Activated CD4-positive, alpha-beta T cell treated with anti-CD3 and anti-CD28 coated beads for 48 hours (primary cell): ENCODE data around the gene TRIM44.
"Not testable (repeated sequence)": the region's sequence is repeated elsewhere in the genome, so short reads cannot be mapped to it uniquely, and the experiment has no call there.

Experiments
- DNase-seq: peaks from one replicate; pipeline ENCODE4 v3.0.0-alpha.2; 2020

The TRIM44 gene

DNA sequence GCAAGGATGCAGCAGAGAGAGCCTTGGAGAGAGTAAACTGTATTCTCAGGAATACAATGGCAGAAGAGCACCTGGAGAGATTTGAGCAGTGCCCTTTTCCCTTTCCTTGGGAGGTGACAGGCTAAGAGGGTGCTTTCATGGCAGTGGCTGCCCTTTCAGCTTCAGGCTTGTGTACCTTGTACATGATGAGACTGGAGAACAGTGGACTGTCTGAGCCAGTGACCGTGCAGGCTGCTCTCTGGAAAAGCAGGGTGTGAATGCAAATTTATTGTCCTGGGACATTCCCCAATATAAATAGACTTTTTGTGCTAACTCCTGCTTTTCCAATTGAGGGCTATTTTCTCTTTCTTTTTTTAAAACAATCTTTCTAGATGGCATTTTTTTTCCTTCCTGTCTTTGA is 99.3 kb downstream of the TRIM44 start:
- DNase-seq, result no peak

DNA sequence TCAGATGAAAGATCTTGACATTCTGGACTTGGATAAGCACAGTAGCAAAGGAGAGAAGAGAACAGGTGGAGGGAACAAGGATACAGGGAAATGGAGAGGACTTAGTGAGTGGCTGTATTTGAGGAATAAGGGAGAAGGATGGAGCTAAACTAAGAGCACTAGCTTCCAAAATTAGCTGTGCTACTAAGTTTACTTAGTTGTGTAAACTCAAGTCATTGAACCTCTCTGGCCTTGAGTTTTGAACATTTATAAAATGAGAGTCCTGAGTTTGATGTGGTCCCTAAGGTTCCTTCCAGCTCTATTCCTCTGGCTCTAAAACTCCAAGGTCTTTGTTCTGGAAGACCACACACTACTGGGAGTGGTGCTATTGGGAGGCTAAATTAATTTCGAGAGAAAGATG is 100.7 kb downstream of the TRIM44 start:
- DNase-seq, result no peak

DNA sequence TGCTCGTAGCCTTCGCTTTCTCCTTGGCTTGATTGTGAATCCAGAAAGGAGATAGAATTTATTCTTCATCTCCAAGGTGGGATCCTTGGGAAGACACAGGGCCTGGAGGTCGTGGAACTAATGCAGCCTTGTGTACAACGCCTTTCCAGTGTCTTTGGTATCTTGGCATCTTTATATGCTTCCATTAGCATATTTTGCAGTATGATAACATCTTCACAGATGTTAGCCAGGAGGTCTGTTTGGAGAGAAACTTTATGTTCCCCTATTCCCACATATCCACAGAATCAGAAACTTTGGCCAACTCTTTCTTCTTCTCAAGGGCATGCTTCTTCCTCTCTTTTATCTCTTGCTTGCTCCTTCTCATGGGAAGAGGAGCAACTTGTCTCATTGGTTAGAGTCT is 101.2 kb downstream of the TRIM44 start:
- no peak for DNase-seq

DNA sequence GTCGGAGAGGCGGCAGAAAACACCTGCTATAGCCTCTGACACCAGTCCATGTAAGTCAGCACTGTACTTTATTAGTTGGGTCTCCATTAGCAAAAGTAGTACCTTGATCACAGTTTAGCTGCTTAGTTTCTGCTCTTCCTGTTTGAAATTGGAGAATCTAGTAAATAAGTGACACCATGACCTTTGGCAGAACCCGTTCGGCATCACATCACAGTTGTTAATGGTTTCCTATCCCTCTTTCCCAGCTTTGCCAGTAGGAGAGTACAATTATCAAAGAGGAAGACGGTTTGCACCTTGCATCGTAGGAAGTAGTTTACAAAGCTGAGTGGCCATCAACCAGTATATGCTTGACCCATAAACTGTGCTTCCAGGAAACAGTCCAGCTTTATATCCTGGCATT is 101.8 kb downstream of the TRIM44 start:
- DNase-seq, result no peak

DNA sequence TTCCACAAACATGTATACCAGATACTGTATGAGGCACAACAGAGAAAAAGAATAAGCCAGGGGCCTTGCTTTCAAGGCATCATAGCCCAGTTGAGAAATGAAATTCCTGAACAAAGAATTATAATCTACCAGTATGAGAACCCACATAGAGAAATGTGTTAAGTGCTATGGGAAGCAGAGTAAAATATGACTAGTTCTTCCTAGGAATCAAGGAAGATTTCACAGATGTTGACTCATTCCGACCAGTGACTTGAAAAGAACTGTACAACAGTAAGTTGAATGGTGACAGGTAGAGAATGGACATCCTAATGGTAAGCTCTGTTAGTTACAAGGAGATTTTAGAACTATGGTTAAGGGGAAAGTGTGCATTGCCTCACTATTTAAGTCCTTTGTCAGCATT is 102.6 kb downstream of the TRIM44 start:
- DNase-seq, result no peak

DNA sequence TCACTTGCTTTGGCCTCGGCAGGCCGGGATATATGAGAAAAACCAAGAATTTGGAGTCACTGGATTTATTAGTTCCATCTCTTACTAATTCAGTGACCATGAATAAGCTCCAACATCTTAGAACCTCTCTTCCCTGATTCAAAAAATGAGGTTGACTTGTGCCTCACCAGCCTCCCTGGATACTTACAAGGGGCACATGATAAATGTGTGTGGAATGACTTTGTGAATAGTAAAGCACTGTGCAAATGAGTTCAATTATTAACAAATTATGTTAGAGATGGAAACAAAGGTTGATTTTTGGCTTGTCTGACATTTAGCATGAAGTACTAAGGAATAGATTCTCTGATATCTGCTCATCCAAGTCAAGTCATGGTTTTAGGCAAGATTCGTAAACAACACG is 104.1 kb downstream of the TRIM44 start:
- no peak for DNase-seq

DNA sequence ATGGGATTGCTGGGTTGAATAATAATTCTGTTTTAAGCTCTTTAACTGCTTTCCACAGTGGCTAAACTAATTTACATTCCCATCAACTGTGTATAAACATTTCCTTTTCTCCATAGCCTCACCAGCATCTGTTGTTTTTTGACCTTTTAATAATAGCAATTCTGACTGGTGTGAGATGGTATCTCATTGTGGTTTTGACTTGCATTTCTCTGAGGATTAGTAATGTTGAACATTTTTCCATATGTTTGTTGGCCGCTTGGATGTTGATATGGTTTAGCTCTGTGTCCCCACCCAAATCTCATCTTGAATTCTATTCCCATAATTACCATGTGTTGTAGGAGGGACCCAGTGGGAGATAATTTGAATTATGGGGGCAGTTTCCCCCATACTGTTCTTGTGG is 107.8 kb downstream of the TRIM44 start:
- DNase-seq, result not testable (repeated sequence)

DNA sequence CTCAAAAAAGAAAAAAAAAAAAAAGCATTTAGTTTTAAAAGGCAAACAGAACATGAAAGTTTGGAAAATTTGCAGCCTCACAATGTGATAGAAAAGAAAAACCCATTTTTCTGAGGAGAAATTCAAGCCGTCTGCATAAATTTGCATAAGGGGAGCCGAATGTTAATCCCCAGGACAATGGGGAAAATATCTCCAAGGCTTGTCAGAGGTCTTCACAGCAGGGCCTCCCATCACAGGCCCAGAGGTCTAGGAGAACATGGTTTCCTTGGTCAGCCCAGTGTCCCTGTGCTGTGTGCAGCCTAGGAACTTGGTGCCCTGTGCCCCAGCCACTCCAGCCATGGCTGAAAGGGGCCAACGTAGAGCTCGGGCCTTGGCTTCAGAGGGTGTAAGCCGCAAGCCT is 109.1 kb downstream of the TRIM44 start:
- no peak for DNase-seq

DNA sequence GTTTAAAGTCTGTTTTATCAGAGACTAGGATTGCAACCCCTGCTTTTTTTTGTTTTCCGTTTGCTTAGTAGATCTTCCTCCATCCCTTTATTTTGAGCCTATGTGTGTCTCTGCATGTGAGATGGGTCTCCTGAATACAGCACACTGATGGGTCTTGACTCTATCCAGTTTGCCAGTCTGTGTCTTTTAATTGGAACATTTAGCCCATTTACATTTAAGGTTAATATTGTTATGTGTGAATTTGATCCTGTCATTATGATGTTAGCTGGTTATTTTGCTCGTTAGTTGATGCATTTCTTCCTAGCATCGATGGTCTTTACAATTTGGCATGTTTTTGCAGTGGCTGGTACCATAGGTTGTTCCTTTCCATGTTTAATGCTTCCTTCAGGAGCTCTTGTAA is 114.7 kb downstream of the TRIM44 start:
- DNase-seq, result not testable (repeated sequence)

DNA sequence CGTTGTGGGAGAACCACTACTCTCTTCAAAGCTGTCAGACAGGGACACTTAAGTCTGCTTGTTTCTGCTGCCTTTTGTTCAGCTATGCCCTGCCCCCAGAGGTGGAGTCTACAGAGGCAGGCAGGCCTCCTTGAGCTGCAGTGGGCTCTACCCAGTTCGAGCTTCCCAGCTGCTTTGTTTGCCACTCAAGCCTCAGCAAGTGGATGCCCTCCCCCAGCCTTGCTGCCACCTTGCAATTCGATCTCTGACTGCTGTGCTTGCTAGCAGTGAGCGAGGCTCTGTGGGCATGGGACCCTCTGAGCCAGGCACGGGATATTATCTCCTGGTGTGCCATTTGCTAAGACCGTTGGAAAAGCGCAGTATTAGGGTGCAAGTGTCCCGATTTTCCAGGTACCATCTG is 116.4 kb downstream of the TRIM44 start:
- DNase-seq, result not testable (repeated sequence)

DNA sequence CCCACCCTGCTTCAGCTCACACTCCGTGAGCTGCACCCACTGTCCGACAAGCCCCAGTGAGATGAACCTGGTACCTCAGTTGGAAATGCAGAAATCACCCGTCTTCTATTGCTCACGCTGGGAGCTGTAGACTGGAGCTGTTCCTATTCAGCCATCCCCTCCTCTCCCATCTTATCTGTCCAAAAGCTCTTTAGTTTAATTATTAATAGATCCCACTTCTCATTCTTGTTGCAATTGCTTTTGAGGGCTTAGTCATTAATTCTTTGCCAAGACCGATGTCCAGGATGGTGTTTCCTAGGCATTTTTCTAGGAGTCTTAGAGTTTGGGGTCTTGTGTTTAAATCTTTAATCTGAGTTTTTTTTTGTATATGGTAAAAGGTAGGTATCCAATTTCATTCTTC is 116.8 kb downstream of the TRIM44 start:
- no peak for DNase-seq

DNA sequence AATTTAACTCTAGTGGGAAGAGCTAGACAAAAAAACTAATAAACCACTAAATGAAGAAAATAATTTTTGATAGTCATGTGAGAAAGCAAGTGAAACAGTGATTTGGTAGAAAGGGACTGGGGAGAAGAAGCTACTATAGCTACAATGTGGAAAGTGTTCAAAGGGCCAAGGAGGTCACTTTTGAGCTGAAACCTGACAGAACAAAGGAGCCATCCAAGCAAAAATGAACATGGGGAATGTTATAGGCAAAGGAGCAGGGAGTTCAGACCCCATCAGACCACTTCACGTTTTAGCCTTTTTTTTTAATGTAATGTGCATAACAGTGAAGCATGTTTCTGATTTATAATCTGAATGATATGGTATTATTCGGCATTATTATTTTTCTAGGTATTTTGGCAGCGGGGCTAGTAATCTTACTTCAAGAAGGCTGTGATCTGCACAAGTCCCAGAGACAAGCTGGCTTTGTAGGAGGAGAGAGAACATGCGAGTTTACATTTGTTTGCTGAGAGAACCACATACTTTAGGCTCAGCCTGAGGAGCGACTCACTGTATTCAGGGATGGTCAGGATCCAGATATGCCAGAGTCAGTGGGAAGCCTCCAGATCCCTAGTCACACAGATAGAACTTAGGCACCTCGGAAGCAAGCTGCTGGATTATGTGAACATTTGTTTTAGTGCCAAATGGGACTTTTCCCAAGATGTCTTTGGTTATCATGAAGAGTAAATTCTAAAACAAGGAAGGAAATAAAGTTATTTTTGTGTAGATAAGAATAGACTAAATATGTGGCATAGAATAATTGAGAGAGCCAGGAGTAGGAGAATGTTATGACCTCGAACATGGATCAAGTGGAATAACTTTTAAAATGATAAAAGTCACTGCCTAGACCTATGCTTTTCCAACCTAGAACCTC is 118.6 kb downstream of the TRIM44 start:
- DNase-seq, result no peak

DNA sequence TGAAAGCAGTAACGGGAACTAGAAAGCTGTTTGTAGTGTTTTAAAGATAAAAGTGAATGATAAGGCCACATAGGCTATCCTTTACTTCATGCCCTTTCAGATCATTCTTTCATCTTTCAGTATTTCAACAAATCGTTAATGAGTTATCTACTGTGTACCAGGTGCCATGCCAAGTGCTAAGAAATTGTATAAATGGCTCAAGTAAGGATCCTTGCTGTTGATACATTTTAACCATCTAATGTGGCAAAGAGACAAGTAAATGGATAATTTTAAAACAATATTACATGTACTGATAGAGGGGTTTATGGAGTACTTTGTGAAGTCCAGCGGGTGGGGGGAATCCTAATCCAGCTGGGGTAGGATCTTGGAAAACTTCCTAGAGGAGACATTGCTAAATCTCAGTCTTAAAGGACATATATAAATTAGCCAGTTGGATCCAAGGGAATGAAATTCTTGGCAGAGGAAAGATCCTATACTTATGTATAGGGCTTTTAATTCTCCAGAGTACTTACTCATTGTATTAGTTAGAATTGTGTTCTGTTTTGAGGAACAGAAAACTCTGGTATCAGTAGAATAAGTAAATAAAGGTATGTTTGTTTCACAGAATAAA is 119.4 kb downstream of the TRIM44 start:
- DNase-seq, result no peak

DNA sequence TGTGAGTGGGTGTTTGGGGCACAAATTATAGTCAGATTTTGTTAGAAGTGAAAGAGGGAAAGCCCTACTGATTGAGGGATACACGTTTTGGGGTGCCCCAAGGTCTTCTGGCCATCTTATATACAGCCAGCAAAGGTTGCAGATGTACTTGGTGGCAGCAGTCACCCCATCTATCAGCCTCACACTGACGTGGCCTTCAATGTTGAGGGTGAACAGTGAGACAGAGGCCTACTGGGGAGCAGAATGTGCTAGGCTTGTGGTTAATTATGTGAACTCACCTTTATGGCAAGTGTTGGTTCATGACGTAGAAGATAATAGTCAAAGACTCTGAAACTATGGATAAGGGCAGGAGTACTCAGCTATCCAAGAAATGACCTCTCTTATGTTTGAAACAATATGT is 121.2 kb downstream of the TRIM44 start:
- DNase-seq, result no peak

DNA sequence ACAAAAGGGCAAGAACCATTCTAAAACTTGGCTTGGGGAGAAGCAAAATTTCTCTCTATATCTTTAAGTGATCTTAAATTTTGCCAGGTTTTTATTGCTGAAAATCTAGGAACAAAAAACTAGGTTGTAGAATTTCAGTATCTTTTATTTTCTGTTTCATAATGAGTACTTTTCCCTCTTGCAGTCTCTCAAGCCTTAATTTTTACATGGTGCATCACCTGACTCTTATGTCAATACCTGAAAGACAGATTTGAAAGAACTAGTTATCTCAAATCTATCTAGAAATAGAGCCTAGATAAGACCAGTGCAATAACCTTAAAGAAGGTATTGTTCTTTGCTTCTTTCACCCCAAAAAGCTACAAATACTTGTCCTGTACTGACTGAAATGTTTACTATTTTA is 122.1 kb downstream of the TRIM44 start:
- DNase-seq, result no peak

DNA sequence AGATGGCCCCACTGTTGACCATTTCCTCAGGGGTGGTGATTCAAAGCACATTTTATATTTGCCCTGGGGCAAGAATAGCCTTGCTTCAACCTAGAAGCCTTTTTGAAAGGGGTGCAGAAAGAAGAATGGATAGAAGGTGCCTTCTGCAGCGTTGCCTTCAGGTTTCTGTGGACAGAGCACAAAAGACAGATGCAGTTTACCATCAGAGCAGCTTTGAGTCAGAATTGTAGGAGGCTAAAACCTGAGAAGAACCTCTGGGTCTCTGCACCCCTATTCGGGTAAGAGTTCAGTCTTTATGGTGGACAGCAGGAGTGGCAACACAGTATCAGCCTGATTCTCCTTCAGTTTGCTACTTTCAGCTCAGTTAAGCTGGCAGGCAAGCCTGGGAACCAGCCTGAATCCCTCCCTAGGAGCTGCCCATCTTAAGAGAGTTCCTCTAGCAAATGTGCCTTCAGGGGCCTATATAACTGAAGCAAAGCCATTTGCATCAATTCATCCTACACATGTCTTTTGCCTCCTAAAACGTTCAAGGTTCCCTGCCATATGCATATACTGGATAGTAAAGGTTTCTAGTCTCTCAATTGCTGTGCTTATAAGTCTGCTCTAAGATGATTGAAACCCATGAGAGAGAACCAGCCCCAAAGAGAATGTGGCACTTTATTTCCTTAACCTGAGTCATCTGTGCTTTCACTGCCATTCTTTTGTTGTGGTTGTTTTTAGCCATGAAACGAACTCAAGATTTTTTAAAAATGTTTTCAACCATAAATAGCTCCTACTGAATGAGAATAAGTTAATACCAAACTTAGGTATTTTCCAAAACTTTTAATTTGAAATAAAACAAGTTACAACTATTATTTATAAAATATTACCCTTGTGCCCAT is 123.0 kb downstream of the TRIM44 start:
- no peak for DNase-seq

DNA sequence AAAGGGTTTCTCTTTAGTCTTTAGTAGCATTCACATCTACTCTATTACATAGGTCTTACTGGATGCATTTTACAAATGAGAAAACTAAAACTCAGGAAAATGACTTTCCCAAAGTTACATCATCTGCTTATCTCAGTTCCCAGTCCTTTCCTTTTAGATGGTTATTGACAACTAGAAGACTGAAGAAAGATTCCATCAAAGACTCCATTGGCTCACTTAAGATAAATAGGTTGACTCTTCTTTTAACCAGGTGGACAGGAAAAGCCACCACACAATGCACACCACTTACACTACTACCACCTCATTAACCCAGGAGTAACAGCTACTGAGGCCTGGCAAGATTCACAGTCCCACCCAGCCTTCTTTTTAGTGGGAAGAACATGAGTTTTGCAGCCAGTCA is 123.6 kb downstream of the TRIM44 start:
- no peak for DNase-seq

DNA sequence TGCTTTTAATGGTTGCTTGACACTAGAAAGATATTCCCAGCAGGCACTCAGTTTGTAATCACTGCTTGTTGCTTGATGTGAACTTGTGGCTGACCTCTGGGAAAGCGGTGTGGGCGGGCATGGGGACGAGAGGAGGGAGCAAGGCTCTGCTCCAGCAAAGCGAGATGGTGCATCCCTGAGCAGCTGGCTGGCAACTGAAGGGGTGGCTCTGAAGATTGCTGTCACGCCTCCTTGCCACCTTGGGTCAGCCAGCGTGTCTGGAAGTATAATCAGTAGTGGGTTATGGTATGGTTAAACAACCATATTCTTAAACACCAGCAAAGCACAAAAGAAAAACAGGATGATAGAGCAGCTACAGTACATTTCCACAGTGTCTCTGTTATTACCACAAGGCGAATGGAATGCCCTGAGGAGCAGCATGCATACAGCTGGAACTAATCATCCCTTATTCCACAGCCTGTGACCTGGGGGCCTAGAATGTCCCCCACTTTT is 124.5 kb downstream of the TRIM44 start:
- no peak for DNase-seq

DNA sequence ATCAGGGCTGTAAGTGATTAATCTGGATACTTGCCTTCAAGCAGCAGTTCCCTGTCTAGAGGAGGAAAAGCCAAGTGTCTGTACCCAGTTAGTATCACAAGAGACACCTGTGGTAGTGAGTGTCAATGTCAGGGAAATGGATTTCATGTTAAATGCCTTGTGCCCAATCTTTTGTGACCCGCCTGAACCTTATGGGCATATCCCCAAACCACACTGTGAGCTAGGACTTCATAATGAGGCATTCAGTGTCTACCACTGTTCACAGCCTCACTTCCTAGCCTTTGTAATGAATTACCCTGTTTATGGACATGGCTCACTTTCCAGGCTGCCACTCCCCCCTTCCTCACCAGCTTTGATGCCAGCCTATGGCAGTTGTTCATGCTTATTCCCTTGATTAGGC is 125.1 kb downstream of the TRIM44 start:
- no peak for DNase-seq

DNA sequence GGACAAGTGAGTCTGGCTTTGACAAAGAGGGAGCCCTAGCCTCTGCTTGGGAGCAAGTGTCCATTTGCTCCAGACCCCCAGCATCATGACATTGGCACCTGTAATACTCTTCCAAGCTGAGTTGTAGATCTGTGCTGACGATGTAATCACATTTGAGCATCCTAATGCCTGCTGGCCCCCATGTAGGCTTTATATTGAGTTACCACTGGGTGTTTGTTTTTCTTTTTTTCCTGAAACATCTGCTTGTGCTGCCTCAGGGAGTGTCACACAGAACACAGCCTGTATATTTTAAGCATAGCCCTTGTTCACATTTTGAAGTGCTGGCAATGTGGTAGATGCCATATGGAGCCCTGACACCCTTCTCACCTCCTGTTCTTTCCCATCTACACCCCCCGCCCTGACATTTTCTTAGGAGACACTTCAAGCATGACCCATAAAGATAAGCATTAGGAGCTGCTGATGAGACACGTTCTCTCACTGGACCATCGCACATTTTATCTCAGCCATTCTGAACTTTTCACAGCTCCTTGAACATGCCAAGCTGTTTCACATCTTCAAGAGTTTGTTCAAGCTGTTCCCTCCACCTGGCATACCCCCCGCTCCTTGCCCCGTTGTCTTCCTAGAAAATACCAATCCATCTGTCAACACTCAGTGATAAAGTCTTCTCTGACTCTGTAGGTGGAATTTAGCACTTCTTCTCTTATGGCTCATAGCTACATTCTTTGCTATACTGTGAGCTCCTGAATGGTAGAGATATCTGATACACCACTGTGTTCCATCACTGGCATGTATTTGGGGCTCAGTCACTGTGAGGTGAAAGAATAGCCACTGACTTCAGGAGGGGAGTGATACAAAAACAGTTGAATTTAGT is 128.7 kb downstream of the TRIM44 start:
- no peak for DNase-seq

DNA sequence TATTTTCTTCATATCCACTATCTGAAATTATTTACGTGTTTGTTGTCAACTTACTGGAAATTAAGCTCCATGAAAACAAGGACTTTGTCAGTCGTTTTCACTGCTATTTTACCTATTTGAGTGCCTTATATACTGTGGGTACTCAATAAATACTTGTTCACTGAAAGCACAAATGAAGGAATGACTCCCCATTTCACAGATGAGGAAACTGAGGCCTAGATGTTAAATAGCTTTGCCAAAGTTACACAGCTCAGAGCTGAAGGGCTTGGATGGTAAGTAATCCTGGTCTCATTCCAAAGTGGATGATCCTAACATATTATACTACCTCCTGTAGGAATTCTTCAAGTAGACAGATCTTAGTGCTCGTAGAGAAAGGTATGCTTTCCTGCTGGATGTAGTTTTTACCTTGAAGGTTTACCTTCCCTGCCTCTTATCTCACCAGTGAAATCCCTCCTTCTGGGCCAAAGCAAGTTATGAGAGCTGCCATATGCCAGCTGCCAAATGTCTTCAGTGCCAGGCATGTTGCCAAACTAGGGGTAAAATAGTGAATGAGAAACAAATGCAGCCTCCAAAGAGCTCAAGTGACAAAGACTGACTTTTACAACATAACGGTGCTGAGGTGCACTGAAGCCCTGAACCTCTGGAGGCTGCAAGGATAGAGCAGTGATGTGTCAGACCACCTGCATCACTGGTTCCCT is 129.7 kb downstream of the TRIM44 start:
- DNase-seq, result no peak

DNA sequence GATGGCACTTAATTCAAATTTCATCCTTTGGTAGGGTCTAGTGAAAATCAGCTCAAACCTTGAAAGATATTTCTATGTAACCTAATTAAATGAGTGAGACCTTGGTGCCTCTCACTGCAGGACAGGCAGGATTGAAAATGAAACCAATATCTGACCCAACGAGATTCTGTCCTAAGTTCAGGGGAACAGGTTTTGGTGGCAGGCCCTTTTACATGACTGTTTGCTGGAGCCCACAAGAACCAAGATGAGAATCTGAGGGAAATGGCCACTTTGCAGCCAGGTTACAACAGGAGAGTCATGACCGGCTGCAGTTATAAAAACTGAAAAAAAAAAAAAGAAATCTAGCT is 130.2 kb downstream of the TRIM44 start:
- DNase-seq, result no peak
